T-helper 9 cell (primary cell): Measurements from ENCODE around the gene NCKAP1.

Source experiments
- DNase-seq: peaks from one replicate; pipeline ENCODE4 v3.0.0-alpha.2; 2020

NCKAP1 gene

GRCh38 chr2:182867426-182868053 is 170.7 kb downstream of the NCKAP1 start:
- DNase-seq, result no peak

- DNase-seq, result no peak
Measured at GRCh38 chr2:182866461-182867406, 171.5 kb downstream of the NCKAP1 start, which contains the start of gene FRZB. Gene FRZB (minus strand): TSS chr2:182866637. CDS start chr2:182866552, 85 bp downstream.

GRCh38 chr2:182866095-182866460 is 172.2 kb downstream of the NCKAP1 start:
- no peak for DNase-seq

GRCh38 chr2:182864949-182865570 is 173.2 kb downstream of the NCKAP1 start:
- DNase-seq, result no peak

- no peak for DNase-seq
Measured at GRCh38 chr2:182863642-182864041, 174.6 kb downstream of the NCKAP1 start.

GRCh38 chr2:182862091-182862490 is 176.2 kb downstream of the NCKAP1 start:
- no peak for DNase-seq

GRCh38 chr2:182860858-182861257 is 177.4 kb downstream of the NCKAP1 start:
- DNase-seq, result no peak
